Measurements from ENCODE around the gene FAM53C.
"Not testable (repeated sequence)": the region's sequence is repeated elsewhere in the genome, so short reads cannot be mapped to it uniquely, and the experiment has no call there.

FAM53C gene

GRCh38 chr5:138337685-138338410 is at the start of gene FAM53C:
Gene FAM53C (plus strand): TSS chr5:138338266. CDS start chr5:138341336, 3,070 bp downstream.
- peak; percentile 89 for DNase-seq (ENCODE audit: low read depth)

- no peak for DNase-seq (ENCODE audit: low read depth)
These were observed 48.8 kb upstream of the FAM53C start for GRCh38 chr5:138289296-138289695.

- DNase-seq (ENCODE audit: low read depth) = peak; percentile 42
These were observed 34.7 kb upstream of the FAM53C start for GRCh38 chr5:138303372-138303771.

GRCh38 chr5:138305797-138306196 is 32.3 kb upstream of the FAM53C start:
- no peak for DNase-seq (ENCODE audit: low read depth)

GRCh38 chr5:138315751-138316278 is 22.3 kb upstream of the FAM53C start:
- no peak for DNase-seq (ENCODE audit: low read depth)

GRCh38 chr5:138316355-138316754 is 21.7 kb upstream of the FAM53C start:
- DNase-seq (ENCODE audit: low read depth) = no peak

GRCh38 chr5:138318211-138318610 is 19.9 kb upstream of the FAM53C start:
- not testable (repeated sequence) for DNase-seq (ENCODE audit: low read depth)

- DNase-seq (ENCODE audit: low read depth) = no peak
These were observed 7.1 kb upstream of the FAM53C start for GRCh38 chr5:138330813-138331448.

- DNase-seq (ENCODE audit: low read depth) = peak; percentile 99
These were observed 6.4 kb upstream of the FAM53C start, which contains the start of gene CDC25C for GRCh38 chr5:138331449-138332368. Gene CDC25C (minus strand): TSS chr5:138331804. CDS start chr5:138331180, 624 bp downstream.

- peak; percentile 54 for DNase-seq (ENCODE audit: low read depth)
These were observed 3.1 kb upstream of the FAM53C start for GRCh38 chr5:138334867-138335447.

- DNase-seq (ENCODE audit: low read depth) = peak; percentile 80
These were observed 948 bp upstream of the FAM53C start for GRCh38 chr5:138336952-138337684.

- DNase-seq (ENCODE audit: low read depth) = no peak
These were observed 485 bp downstream of the FAM53C start for GRCh38 chr5:138338411-138339090.

- DNase-seq (ENCODE audit: low read depth) = no peak
These were observed 1.0 kb downstream of the FAM53C start for GRCh38 chr5:138339091-138339456.

- DNase-seq (ENCODE audit: low read depth) = no peak
These were observed 1.4 kb downstream of the FAM53C start for GRCh38 chr5:138339464-138339863.

GRCh38 chr5:138340008-138340407 is 1.9 kb downstream of the FAM53C start:
- no peak for DNase-seq (ENCODE audit: low read depth)

- DNase-seq (ENCODE audit: low read depth) = no peak
These were observed 7.0 kb downstream of the FAM53C start for GRCh38 chr5:138344887-138345622.

GRCh38 chr5:138346889-138347288 is 8.8 kb downstream of the FAM53C start:
- no peak for DNase-seq (ENCODE audit: low read depth)

GRCh38 chr5:138349852-138350562 is 11.9 kb downstream of the FAM53C start:
- no peak for DNase-seq (ENCODE audit: low read depth)

- DNase-seq (ENCODE audit: low read depth) = no peak
These were observed 12.5 kb downstream of the FAM53C start for GRCh38 chr5:138350563-138350890.

Measured in amniotic epithelial cell (primary cell).